ENCODE measurements around the gene SH3YL1. TPM values are rescaled to one million over a fixed set of nuclear protein-coding genes. Genes with fewer than 3 reads are reported as not detected.

Gene SH3YL1
- total RNA-seq, 1 experiment from 2014 or later: 26.5 TPM

DNA sequence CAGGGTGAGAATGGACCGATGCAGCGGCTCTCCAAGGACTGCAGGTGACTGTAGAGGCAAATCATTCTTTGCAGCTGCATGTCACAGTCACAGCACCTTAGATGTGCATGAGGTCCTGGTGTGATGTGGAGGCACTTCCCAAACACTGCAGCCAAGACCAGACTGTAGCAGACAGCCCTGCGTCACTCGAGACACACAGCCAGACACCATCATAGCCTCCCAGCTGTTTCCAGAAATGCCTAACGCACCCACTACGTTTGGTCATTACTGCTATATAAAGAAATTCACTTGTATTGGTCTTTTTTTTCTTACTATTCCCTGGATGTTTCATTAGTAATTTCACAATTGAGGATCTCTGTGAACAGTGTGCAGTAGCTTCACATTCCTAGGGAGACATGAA lies 60.9 kb downstream of the SH3YL1 start:
- Mint-ChIP-seq H3K27me3 (ENCODE audit: low read depth) (peaks cover 4% of the 10 kb centered on the region), H3K9me3 (peaks cover 9 to 17% of the 10 kb centered on the region in 2 experiments), H3K4me3 (no peak overlapping the region), H3K27ac (peak overlapping the region in 1 of 3 experiments; percentile 16; a peak in 1 of 7 replicates), H3K36me3 (ENCODE audit: insufficient read depth in 1 of 3, low read depth in 3 of 3) (peaks cover 0 to 3% (median 0%) of the 10 kb centered on the region in 3 experiments; a peak in 2 of 7 replicates), H3K4me1 (peaks cover 0 to 5% of the 10 kb centered on the region in 2 experiments; a peak in 1 of 4 replicates)
- no peak overlapping the region for H3K27ac ChIP-seq (ENCODE audit: insufficient read length, low read depth, low read length)
- TF ChIP-seq, protein P1, sequence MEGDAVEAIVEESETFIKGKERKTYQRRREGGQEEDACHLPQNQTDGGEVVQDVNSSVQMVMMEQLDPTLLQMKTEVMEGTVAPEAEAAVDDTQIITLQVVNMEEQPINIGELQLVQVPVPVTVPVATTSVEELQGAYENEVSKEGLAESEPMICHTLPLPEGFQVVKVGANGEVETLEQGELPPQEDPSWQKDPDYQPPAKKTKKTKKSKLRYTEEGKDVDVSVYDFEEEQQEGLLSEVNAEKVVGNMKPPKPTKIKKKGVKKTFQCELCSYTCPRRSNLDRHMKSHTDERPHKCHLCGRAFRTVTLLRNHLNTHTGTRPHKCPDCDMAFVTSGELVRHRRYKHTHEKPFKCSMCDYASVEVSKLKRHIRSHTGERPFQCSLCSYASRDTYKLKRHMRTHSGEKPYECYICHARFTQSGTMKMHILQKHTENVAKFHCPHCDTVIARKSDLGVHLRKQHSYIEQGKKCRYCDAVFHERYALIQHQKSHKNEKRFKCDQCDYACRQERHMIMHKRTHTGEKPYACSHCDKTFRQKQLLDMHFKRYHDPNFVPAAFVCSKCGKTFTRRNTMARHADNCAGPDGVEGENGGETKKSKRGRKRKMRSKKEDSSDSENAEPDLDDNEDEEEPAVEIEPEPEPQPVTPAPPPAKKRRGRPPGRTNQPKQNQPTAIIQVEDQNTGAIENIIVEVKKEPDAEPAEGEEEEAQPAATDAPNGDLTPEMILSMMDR (conservative IDR thresholded peaks at IDR 0.05): no peak
- H2BK120ac ChIP-seq (ENCODE audit: low read depth, low read length, poor library complexity, severe bottlenecking): no peak overlapping the region
- H3K4me1 ChIP-seq (ENCODE audit: insufficient read depth, low read length): no peaks in the 10 kb centered on the region
- H3K27me3 ChIP-seq (ENCODE audit: insufficient read depth, low read length): no peaks in the 10 kb centered on the region
- no peak for DNase-seq
- H2BK5ac ChIP-seq (ENCODE audit: insufficient read length, low read length): no peak overlapping the region
- no peaks in the 10 kb centered on the region for H3K79me2 ChIP-seq (ENCODE audit: insufficient read depth, low read length)
- H2AFZ ChIP-seq (ENCODE audit: low read length): no peak overlapping the region
- no peaks in the 10 kb centered on the region for H3K79me1 ChIP-seq (ENCODE audit: insufficient read depth, low read depth, low read length, poor library complexity, severe bottlenecking)
- H2BK15ac ChIP-seq (ENCODE audit: low read depth, low read length): no peak overlapping the region
- H3K14ac ChIP-seq (ENCODE audit: insufficient read depth, low read length): no peak overlapping the region
- no peak overlapping the region for H3K4me2 ChIP-seq (ENCODE audit: insufficient read depth, insufficient read length, low read length)
- H3K4ac ChIP-seq (ENCODE audit: low read depth, low read length): no peak overlapping the region
- no peak overlapping the region for H3K56ac ChIP-seq (ENCODE audit: insufficient read length, low read depth, low read length)
- H3K23ac ChIP-seq (ENCODE audit: insufficient read length, low read depth, low read length): no peak overlapping the region
- H2AK5ac ChIP-seq (ENCODE audit: insufficient read length, low read length): no peak overlapping the region
- no peak overlapping the region for H2BK12ac ChIP-seq (ENCODE audit: insufficient read length, low read depth, low read length)
- no peaks in the 10 kb centered on the region for H4K20me1 ChIP-seq (ENCODE audit: control insufficient read depth, insufficient read depth, insufficient read length)
- WGBS (ENCODE audit: extremely low coverage, insufficient read length, low lambda C conversion rate): no CpG with 5 or more reads among the region's 6 CpGs
- no peak overlapping the region for H3T11ph ChIP-seq (ENCODE audit: low read length)
- no peak overlapping the region for H4K91ac ChIP-seq (ENCODE audit: insufficient read length, low read depth, low read length)
- no peak overlapping the region for H4K5ac ChIP-seq (ENCODE audit: insufficient read length, low read depth, low read length)
- no peak overlapping the region for H3K9ac ChIP-seq (ENCODE audit: extremely low read depth, insufficient read length, low read length)
- H3K18ac ChIP-seq (ENCODE audit: insufficient read length, low read depth, low read length): no peak overlapping the region
- no peak overlapping the region for H4K8ac ChIP-seq (replicated peaks; ENCODE audit: insufficient read length, low read depth, low read length)
- H2BK20ac ChIP-seq (ENCODE audit: low read depth, low read length, poor library complexity, severe bottlenecking): no peak overlapping the region
- H3K23me2 ChIP-seq (ENCODE audit: insufficient read length, low read depth, low read length, poor library complexity, severe bottlenecking): no peaks in the 10 kb centered on the region
- H3K9me3 ChIP-seq (ENCODE audit: control insufficient read depth, low read depth, low read length): no peaks in the 10 kb centered on the region

All from H9 (cell line).